ENCODE results near the gene FOXP1.

Gene FOXP1

GRCh38 chr3:71305231-71306206 lies 278.0 kb downstream of the FOXP1 start:
- peak overlapping the region; percentile 39 for H3K4me3 ChIP-seq (ENCODE audit: low read depth, low read length)
- TF ChIP-seq CTCF (IDR thresholded peaks at IDR 0.05; ENCODE audit: low read depth, low read length): no peak

- peak; percentile 23; the same call in 1 of the 2 replicates for TF ChIP-seq CTCF (IDR thresholded peaks at IDR 0.05; ENCODE audit: low read depth, low read length)
- H3K4me3 ChIP-seq (ENCODE audit: low read depth, low read length): peak overlapping the region; percentile 39
Measured at GRCh38 chr3:71304684-71305083, 278.8 kb downstream of the FOXP1 start.

GRCh38 chr3:71304247-71304646 lies 279.3 kb downstream of the FOXP1 start:
- TF ChIP-seq CTCF (IDR thresholded peaks at IDR 0.05; ENCODE audit: low read depth, low read length): no peak
- no peak overlapping the region for H3K4me3 ChIP-seq (ENCODE audit: low read depth, low read length)

GRCh38 chr3:71303627-71304200 lies 279.8 kb downstream of the FOXP1 start:
- no peak for TF ChIP-seq CTCF (IDR thresholded peaks at IDR 0.05; ENCODE audit: low read depth, low read length)
- no peak overlapping the region for H3K4me3 ChIP-seq (ENCODE audit: low read depth, low read length)

- no peak for TF ChIP-seq CTCF (IDR thresholded peaks at IDR 0.05; ENCODE audit: low read depth, low read length)
- no peak overlapping the region for H3K4me3 ChIP-seq (ENCODE audit: low read depth, low read length)
Measured at GRCh38 chr3:71302604-71303003, 280.9 kb downstream of the FOXP1 start.

- TF ChIP-seq CTCF (IDR thresholded peaks at IDR 0.05; ENCODE audit: low read depth, low read length): no peak
- no peak overlapping the region for H3K4me3 ChIP-seq (ENCODE audit: low read depth, low read length)
Measured at GRCh38 chr3:71300951-71301393, 282.6 kb downstream of the FOXP1 start.

- TF ChIP-seq CTCF (IDR thresholded peaks at IDR 0.05; ENCODE audit: low read depth, low read length): no peak
- no peak overlapping the region for H3K4me3 ChIP-seq (ENCODE audit: low read depth, low read length)
Measured at GRCh38 chr3:71299160-71299559, 284.4 kb downstream of the FOXP1 start.

All from WI38 (cell line).